HG03095 (cell line): Measurements from ENCODE around the gene PRSS48.
"Not testable (repeated sequence)": the region's sequence is repeated elsewhere in the genome, so short reads cannot be mapped to it uniquely, and the experiment has no call there.

Experiments
- ATAC-seq: cut with Tn5 transposase; IDR thresholded peaks from one replicate; pipeline ENCODE4 v1.9.1; 2021; ENCODE audit warnings: moderate library complexity; ENCODE audit not compliant: unreplicated experiment

PRSS48 gene

DNA sequence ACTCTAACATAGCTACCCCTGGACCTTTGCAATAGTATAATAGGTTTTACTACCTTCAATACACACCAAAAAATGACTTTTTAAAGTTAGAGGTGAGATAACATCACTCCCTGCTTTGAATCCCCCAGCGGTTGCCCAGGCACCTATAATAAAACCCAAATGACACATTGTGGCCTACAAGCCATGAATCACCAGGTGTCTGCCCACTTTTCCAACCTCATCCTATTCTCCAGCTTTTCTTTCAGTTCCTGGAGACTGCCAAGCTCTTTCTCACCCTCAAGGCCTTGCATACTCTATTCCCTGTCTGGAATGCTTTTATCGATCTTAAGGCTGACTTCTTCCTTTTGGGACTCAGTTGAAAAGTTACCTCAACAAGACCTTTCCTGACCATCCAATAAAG lies 16.4 kb upstream of the PRSS48 start:
- no peak for ATAC-seq

DNA sequence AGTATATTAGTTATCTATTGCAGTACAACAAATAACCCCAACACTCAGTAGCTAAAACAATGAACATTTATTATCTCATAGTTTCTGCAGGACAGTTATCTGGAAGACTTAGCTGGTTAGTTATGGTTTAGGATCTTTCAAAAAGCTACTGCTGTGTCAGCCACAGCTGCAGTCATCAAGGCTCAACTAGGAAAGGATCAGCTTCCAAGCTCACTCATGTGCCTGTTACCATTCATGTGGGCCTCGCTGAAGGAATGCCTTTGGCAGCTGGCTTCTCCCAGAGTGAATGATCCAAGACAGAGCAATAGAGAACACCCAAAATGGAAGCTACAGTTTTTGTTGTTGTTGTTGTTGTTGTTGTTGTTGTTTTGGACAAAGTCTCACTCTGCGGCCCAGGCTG lies 13.5 kb upstream of the PRSS48 start:
- ATAC-seq: no peak

- no peak for ATAC-seq
Measured at GRCh38 chr4:151266497-151266896, 10.5 kb upstream of the PRSS48 start.

- no peak for ATAC-seq
Measured at GRCh38 chr4:151267104-151267503, 9.9 kb upstream of the PRSS48 start.

DNA sequence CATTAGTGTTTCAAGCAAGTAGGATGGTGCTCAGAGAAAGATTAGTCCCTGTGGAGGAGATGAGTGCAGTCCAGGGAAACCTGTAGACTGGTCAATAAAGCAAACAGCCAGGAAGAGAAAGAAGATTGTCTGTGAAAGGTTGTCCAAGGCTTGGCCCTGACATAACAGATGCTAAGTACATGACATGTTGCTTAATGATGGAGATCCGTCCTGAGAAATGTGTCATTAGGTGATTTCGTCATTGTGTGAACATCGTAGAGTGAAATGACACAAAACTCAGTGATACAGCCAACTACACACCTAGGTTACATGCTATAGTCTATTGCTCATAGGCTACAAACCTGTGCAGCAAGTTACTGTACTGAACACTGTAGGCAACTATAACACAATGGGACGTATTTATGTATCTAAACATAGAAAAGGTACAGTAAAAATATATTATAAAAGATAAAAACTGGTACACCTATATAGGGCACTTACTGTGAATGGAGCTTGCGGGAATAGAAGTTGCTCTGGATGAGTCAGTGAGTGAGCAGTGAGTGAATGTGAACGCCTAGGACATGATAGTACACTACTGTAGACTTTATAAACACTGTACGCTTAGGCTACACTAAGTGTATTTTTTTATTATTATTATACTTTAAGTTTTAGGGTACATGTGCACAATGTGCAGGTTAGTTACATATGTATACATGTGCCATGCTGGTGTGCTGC lies 9.0 kb upstream of the PRSS48 start:
- no peak for ATAC-seq

DNA sequence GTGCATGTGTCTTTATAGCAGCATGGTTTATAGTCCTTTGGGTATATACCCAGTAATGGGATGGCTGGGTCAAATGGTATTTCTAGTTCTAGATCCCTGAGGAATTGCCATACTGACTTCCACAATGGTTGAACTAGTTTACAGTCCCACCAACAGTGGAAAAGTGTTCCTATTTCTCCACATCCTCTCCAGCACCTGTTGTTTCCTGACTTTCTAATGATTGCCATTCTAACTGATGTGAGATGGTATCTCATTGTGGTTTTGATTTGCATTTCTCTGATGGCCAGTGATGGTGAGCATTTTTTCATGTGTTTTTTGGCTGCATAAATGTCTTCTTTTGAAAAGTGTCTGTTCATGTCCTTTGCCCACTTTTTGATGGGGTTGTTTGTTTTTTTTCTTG lies 8.1 kb upstream of the PRSS48 start:
- not testable (repeated sequence) for ATAC-seq

DNA sequence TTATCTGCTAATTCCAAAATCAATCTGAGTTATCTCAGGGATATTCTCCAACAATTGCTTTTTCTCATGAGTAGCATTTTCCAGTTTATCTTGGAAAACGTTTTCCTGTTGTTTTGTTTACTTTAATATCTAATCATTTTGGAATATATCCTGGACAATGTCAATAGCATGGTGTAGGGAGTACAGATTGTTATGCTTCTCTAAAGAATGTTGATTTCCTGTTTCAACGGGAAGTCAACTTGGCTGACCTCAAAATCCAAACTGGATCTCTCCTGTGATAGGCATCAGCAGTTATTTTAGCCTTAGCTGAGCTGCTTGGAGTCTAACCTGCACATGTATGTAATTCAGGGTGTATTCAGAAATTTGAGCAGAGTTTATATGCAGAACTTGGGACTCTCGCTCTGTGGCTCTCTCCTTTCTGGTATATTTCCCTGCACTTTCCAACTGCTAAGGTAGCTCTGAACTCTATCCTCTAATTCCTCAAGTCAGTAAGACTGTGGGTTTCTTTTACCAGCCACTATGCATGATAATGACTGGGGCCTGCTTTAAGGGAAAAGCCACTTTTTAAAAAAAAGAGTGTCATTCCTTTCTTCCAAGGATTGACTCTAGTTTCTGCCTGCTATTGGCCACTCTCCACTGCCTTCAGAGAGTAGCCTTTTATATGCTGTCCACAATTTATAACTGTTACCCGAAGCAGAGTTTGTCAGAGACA lies 7.7 kb downstream of the PRSS48 start:
- ATAC-seq: no peak

DNA sequence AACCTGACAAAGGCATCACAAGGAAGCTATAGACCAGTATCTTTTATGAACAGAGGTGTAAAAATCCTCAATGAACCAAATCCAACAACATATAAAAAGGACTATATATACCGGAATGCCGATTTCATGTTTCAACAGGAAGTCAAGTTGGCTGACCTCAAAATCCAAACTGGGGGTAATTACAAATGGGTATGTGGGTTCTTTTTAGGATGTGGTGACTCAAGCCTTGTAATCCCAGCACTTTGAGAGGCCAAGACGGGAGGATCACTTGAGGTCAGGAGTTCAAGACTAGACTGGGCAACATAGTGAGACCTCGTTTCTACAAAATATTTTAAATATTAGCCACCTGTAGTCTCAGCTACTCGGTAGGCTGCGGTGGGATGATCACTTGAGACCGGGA lies 10.4 kb downstream of the PRSS48 start:
- no peak for ATAC-seq

DNA sequence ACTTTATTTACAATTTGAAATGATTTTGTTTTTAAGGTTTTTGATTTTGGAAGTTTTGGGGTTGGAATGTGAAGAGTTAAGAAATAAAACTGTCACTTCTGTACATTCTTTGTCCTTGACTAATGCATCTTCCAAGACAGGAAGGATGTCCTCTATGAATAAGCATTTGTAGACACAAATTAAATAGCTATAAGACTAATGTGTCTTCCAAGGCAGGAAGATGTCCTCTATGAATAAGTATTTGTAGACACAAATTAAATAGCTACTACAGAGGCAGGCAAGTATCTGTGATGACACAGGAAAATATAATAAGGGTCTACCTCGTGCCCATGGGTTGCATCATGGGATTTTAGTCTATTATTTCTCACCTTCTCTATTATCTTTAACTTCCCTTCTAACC lies 14.5 kb downstream of the PRSS48 start:
- ATAC-seq: no peak

DNA sequence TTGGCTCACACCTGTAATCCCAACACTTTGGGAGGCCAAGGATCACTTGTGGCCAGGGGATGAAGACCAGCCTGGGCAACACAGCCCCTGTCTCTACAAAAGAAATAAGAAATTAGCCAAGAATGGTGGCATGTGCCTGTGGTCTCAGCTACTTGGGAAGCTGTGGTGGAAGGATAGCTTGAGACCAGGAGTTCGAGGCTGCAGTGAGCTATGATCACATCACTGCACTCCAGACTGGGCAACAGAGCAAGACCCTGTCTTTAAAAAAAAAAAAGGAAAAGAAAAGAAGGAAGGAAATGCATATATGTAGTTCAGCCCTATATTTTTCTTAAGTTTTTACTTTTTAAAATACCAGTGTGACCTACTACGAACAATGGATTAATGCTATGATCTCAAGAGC lies 15.1 kb downstream of the PRSS48 start:
- ATAC-seq: no peak

- ATAC-seq: no peak
Measured at GRCh38 chr4:151294833-151295496, 18.0 kb downstream of the PRSS48 start.

DNA sequence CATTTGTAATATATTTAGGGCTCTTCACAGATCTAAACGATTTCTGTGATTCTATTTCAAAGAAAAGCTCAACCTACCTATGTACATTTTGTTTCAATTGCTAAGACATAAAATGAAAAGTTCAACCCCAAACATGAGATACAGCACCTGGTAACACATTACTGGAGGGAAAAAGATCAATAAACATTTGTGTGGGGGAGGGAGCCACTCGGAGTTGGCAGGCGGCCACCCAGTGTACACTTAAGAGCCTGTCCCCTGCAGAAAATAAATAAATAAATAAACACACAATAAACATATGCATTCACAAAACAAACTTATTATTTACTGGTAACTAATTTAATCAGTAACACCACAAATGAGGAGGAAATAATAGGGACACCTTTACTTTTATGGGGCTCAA lies 19.3 kb downstream of the PRSS48 start:
- no peak for ATAC-seq

DNA sequence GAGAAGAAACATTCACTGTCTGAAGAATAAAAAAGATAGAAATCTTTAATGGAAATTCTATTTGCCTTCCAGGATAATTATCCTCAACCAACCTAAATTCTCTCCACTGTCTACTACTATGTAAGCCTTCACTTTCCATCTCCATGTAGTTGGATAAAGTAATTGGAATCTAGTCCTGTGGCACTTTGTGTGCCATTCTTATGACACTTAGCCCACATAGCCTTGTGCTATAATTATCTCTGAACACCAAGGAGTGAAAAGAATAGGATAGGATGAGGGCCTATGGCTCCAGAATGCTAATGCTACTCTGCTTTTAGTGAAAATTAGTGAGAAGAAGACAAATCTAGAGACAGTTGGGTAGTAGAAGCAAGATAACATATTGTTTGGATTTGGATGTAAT lies 20.2 kb downstream of the PRSS48 start:
- ATAC-seq: no peak

DNA sequence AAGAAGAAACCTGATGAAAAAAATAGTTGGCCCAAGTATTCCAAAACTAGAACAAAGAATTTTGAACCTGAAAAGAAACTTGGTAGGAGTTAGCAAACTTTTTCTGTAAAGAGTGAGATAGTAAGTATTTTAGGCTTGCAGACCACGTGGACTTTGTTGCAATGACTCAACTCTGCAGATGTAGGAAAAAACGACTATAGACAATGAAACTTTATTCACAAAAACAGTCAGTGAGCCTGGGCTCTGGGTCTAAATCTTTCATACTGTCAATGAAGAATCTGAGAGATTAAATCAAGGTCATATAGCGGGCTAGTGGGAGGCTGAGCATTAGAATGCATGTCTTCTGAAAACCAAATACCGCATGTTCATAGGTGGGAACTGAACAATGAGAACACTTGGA lies 25.5 kb downstream of the PRSS48 start:
- ATAC-seq: no peak

DNA sequence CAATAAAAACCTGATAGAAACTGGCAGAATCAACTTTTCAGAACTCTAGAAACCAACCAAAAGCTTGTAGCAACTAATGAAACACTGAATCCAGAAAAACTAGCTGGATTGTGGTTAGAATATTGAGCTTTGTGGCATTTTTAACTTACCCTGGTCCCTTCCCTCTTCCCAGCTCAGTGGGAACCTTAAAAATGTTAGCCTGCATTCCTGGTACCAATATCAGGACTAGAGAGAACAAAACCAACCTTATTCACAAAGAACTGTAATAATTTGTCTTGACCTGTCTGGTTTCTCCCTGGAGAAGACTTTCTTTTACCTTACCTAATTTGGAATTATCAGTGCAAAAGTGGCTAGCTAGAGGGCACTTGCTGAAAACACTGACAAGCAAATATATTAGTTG lies 27.3 kb downstream of the PRSS48 start:
- no peak for ATAC-seq

GRCh38 chr4:151304755-151305154 lies 27.8 kb downstream of the PRSS48 start:
- no peak for ATAC-seq

GRCh38 chr4:151310124-151310728 lies 33.3 kb downstream of the PRSS48 start:
- ATAC-seq: no peak

DNA sequence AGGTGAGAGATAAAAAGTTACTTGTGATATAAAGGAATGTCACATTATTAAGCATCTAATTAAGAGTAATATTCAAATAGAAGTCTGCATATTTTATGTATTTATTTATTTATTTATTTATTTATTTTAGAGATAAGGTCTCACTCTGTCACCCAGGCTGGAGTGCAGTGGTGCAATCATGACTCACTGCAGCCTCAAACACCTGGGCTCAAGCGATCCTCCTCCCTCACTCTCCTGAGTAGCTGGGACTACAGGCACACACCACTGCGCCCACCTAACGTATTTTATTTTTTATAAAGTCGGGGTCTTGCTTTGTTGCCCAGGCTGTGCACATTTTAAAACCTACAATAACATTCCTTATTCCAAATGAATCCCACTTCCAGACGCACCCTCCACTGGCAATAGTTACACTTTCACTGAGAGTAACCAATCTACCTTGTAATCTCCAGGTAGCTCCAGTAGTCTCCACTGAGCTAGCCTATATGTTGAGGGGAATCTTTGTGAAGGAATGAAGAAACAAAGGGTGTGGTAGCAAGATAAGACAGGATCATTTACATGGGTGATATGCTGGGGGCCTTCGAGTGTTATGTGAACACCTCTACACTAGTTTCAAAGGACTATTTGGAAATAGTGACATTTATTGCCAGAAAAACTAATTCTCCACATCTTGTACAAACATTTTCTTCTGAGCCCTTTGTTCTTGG lies 36.5 kb downstream of the PRSS48 start:
- no peak for ATAC-seq

DNA sequence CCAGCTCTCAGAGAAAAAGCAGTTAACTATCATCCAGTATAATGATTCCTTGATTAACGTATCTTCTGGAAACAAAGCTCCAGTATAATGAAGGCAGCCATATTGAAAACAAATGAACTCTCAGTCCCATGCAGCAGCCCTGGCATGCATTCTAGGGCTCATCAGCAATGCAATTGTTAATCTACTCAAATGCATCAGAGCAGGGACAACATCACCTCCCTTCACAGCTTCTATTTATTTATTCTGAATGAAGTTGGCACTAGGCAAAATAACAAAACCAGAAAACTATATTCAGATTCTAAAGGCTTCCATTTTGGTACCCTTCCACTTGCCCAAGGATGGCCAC lies 37.0 kb downstream of the PRSS48 start:
- ATAC-seq: no peak

GRCh38 chr4:151314479-151314878 lies 37.5 kb downstream of the PRSS48 start:
- no peak for ATAC-seq

- no peak for ATAC-seq
Measured at GRCh38 chr4:151315212-151315886, 38.4 kb downstream of the PRSS48 start.
